ENCODE data around the gene PAXX. TPM values are rescaled to one million over a fixed set of nuclear protein-coding genes. Genes with fewer than 3 reads are reported as not detected.
A peak's percentile ranks its signal among the peaks of the same experiment; 100 is the strongest.

The PAXX gene
- total RNA-seq, 1 experiment from 2014 or later: 44.1 TPM

GRCh38 chr9:136984464-136985026 is 7.7 kb upstream of the PAXX start (continued):
- no peak for TF ChIP-seq FOXJ3 (CRISPR knock-in tag; IDR thresholded peaks at IDR 0.05; ENCODE audit: borderline replicate concordance)

- Mint-ChIP-seq H3K36me3 (no peaks in the 10 kb centered on the region), H3K9me3 (0 out of 2 replicates have a peak, but pooled peaks cover under 1% of the 10 kb centered on the region), H3K4me3 (peak overlapping the region; percentile 49), H3K4me1 (no peaks in the 10 kb centered on the region), H3K27me3 (ENCODE audit: low read depth) (peaks cover 38% of the 10 kb centered on the region), H3K27ac (no peak overlapping the region)
- ChIA-PET POLR2A (interaction anchor here (0.6 to 1.2 kb wide), 2 partner anchors 37 to 104 kb away, joined by 3 to 5 read pairs; no protein-coding TSS in a partner anchor), CTCF (interaction anchor here (0.6 to 3.2 kb wide), 14 partner anchors 10 to 476 kb away, joined by 3 to 24 read pairs (median 4); partner anchors contain the start of gene CLIC3)
- ATAC-seq (peak; percentile 41), DNase-seq (ENCODE audit: low spot score) (no peak)
- TF ChIP-seq, protein P1, sequence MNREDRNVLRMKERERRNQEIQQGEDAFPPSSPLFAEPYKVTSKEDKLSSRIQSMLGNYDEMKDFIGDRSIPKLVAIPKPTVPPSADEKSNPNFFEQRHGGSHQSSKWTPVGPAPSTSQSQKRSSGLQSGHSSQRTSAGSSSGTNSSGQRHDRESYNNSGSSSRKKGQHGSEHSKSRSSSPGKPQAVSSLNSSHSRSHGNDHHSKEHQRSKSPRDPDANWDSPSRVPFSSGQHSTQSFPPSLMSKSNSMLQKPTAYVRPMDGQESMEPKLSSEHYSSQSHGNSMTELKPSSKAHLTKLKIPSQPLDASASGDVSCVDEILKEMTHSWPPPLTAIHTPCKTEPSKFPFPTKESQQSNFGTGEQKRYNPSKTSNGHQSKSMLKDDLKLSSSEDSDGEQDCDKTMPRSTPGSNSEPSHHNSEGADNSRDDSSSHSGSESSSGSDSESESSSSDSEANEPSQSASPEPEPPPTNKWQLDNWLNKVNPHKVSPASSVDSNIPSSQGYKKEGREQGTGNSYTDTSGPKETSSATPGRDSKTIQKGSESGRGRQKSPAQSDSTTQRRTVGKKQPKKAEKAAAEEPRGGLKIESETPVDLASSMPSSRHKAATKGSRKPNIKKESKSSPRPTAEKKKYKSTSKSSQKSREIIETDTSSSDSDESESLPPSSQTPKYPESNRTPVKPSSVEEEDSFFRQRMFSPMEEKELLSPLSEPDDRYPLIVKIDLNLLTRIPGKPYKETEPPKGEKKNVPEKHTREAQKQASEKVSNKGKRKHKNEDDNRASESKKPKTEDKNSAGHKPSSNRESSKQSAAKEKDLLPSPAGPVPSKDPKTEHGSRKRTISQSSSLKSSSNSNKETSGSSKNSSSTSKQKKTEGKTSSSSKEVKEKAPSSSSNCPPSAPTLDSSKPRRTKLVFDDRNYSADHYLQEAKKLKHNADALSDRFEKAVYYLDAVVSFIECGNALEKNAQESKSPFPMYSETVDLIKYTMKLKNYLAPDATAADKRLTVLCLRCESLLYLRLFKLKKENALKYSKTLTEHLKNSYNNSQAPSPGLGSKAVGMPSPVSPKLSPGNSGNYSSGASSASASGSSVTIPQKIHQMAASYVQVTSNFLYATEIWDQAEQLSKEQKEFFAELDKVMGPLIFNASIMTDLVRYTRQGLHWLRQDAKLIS (CRISPR knock-in tag; IDR thresholded peaks at IDR 0.05; ENCODE audit: borderline replicate concordance): no peak
- 0 out of 2 replicates have a peak, but pooled peaks have one; percentile 22 for TF ChIP-seq SP1 (CRISPR knock-in tag; conservative IDR thresholded peaks at IDR 0.05)
- TF ChIP-seq HMGA2 (CRISPR knock-in tag; IDR thresholded peaks at IDR 0.05): no peak
Observed at GRCh38 chr9:136985027-136985602, 7.1 kb upstream of the PAXX start.

- POLR2A ChIA-PET: no interaction called here
- DNase-seq (ENCODE audit: low spot score) (peak; percentile 53), ATAC-seq (peak; percentile 13; the same call in 1 of the 2 replicates)
- Mint-ChIP-seq H3K27ac (no peak overlapping the region), H3K9me3 (peaks cover 8% of the 10 kb centered on the region), H3K4me3 (peak overlapping the region; percentile 47; the same call in 1 of the 2 replicates), H3K36me3 (no peaks in the 10 kb centered on the region), H3K27me3 (ENCODE audit: low read depth) (peaks cover 46% of the 10 kb centered on the region), H3K4me1 (no peaks in the 10 kb centered on the region)
- CTCF ChIA-PET: interaction anchor here (0.6 to 3.2 kb wide), 8 partner anchors 10 to 476 kb away, joined by 3 to 24 read pairs (median 5); partner anchors contain the start of gene CLIC3
- TF ChIP-seq ZBTB21 (CRISPR knock-in tag; IDR thresholded peaks at IDR 0.05; ENCODE audit: borderline replicate concordance) (no peak), ZNF512 (CRISPR knock-in tag; IDR thresholded peaks at IDR 0.05; ENCODE audit: borderline replicate concordance) (no peak), ZNF138 (CRISPR knock-in tag; conservative IDR thresholded peaks at IDR 0.05) (no peak), GTF2I (CRISPR knock-in tag; conservative IDR thresholded peaks at IDR 0.05) (no peak), CREM (CRISPR knock-in tag; IDR thresholded peaks at IDR 0.05) (no peak), IRF1 (CRISPR knock-in tag; IDR thresholded peaks at IDR 0.05) (no peak), ETV6 (CRISPR knock-in tag; IDR thresholded peaks at IDR 0.05) (no peak)
- TF ChIP-seq, protein P2, sequence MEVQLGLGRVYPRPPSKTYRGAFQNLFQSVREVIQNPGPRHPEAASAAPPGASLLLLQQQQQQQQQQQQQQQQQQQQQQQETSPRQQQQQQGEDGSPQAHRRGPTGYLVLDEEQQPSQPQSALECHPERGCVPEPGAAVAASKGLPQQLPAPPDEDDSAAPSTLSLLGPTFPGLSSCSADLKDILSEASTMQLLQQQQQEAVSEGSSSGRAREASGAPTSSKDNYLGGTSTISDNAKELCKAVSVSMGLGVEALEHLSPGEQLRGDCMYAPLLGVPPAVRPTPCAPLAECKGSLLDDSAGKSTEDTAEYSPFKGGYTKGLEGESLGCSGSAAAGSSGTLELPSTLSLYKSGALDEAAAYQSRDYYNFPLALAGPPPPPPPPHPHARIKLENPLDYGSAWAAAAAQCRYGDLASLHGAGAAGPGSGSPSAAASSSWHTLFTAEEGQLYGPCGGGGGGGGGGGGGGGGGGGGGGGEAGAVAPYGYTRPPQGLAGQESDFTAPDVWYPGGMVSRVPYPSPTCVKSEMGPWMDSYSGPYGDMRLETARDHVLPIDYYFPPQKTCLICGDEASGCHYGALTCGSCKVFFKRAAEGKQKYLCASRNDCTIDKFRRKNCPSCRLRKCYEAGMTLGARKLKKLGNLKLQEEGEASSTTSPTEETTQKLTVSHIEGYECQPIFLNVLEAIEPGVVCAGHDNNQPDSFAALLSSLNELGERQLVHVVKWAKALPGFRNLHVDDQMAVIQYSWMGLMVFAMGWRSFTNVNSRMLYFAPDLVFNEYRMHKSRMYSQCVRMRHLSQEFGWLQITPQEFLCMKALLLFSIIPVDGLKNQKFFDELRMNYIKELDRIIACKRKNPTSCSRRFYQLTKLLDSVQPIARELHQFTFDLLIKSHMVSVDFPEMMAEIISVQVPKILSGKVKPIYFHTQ (CRISPR knock-in tag; IDR thresholded peaks at IDR 0.05): no peak
- TF ChIP-seq, protein P3, sequence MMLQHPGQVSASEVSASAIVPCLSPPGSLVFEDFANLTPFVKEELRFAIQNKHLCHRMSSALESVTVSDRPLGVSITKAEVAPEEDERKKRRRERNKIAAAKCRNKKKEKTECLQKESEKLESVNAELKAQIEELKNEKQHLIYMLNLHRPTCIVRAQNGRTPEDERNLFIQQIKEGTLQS (CRISPR knock-in tag; conservative IDR thresholded peaks at IDR 0.05): no peak
- TF ChIP-seq, protein P4, sequence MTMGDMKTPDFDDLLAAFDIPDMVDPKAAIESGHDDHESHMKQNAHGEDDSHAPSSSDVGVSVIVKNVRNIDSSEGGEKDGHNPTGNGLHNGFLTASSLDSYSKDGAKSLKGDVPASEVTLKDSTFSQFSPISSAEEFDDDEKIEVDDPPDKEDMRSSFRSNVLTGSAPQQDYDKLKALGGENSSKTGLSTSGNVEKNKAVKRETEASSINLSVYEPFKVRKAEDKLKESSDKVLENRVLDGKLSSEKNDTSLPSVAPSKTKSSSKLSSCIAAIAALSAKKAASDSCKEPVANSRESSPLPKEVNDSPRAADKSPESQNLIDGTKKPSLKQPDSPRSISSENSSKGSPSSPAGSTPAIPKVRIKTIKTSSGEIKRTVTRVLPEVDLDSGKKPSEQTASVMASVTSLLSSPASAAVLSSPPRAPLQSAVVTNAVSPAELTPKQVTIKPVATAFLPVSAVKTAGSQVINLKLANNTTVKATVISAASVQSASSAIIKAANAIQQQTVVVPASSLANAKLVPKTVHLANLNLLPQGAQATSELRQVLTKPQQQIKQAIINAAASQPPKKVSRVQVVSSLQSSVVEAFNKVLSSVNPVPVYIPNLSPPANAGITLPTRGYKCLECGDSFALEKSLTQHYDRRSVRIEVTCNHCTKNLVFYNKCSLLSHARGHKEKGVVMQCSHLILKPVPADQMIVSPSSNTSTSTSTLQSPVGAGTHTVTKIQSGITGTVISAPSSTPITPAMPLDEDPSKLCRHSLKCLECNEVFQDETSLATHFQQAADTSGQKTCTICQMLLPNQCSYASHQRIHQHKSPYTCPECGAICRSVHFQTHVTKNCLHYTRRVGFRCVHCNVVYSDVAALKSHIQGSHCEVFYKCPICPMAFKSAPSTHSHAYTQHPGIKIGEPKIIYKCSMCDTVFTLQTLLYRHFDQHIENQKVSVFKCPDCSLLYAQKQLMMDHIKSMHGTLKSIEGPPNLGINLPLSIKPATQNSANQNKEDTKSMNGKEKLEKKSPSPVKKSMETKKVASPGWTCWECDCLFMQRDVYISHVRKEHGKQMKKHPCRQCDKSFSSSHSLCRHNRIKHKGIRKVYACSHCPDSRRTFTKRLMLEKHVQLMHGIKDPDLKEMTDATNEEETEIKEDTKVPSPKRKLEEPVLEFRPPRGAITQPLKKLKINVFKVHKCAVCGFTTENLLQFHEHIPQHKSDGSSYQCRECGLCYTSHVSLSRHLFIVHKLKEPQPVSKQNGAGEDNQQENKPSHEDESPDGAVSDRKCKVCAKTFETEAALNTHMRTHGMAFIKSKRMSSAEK (CRISPR knock-in tag; IDR thresholded peaks at IDR 0.05; ENCODE audit: borderline replicate concordance): no peak
Observed at GRCh38 chr9:136985853-136986252, 6.4 kb upstream of the PAXX start.

Measured in WTC11 (cell line).